Colonic mucosa (tissue), 4 donors: ENCODE results near the gene RALGPS1. TPM values are rescaled to one million over a fixed set of nuclear protein-coding genes. Genes with fewer than 3 reads are reported as not detected.
A peak's percentile ranks its signal among the peaks of the same experiment; 100 is the strongest.

ENCODE experiments used
- DNase-seq: peaks from one replicate; pipeline ENCODE4 v3.0.0-alpha.2; 2020
- H3K27ac ChIP-seq: fragments of 200-600 bp; one replicate; pipeline ENCODE4 v1.8.0; 2021
- H3K27me3 ChIP-seq: fragments of 200-600 bp; one replicate; pipeline ENCODE4 v1.8.0; 2021
- H3K36me3 ChIP-seq: fragments of 200-600 bp; one replicate; pipeline ENCODE4 v1.8.0; 2021
- H3K4me1 ChIP-seq: fragments of 200-600 bp; one replicate; pipeline ENCODE4 v1.8.0; 2021; ENCODE audit warnings: mild to moderate bottlenecking
- H3K4me3 ChIP-seq: fragments of 200-600 bp; one replicate; pipeline ENCODE4 v1.8.0; 2021
- H3K9ac ChIP-seq, 2 donors: one replicate each; pipeline ENCODE4 v1.7.0; 2013; ENCODE audit warnings: control low read depth in 2 of 2, low read depth in 2 of 2, low read length in 2 of 2
- H3K9me3 ChIP-seq: fragments of 200-600 bp; one replicate; pipeline ENCODE4 v1.8.0; 2021
- CTCF ChIP-seq: fragments of 200-600 bp; IDR thresholded peaks from one replicate; pipeline ENCODE4 v1.8.0; 2022; ENCODE audit warnings: antibody characterized with exemption, mild to moderate bottlenecking
- intact Hi-C: fragments of 100-400 bp; cut with DNase I; formaldehyde crosslinking; loops from one replicate; pipeline ENCODE4 v1.14.1; 2022
- total RNA-seq, 2 donors: library from RNA; stranded (reverse); fragmentation: NEBNext Ultra II Directional in 1 of 2; extraction: Animal tissue kit (Norgen Biotek cat#: 25700) in 1 of 2; gene quantifications; one replicate each; pipeline ENCODE4 v1.2.1, GENCODE V29; 2021
- donor health status: healthy.
- donor health status: DM: no; HTN: no; CAD: no.
- donor health status: DM: no; HTN: no; CAD: no.

RALGPS1 gene
- total RNA-seq, 2 donors from 2014 or later, result 22.6 to 27.2 TPM

GRCh38 chr9:127147251-127147650 lies 232.7 kb downstream of the RALGPS1 start:
- TF ChIP-seq CTCF, result no peak
- DNase-seq, result no peak
- H3K36me3 ChIP-seq, result no peaks in the 10 kb centered on the region
- no peaks in the 10 kb centered on the region for H3K27me3 ChIP-seq
- no peaks in the 10 kb centered on the region for H3K9me3 ChIP-seq
- H3K4me3 ChIP-seq, result no peak overlapping the region
- intact Hi-C loops, result no loop called here
- H3K27ac ChIP-seq, result no peak overlapping the region
- no peak overlapping the region for H3K9ac ChIP-seq
- no peaks in the 10 kb centered on the region for H3K4me1 ChIP-seq

- intact Hi-C loops, result no loop called here
- no peak for TF ChIP-seq CTCF
- no peaks in the 10 kb centered on the region for H3K4me1 ChIP-seq
- H3K27me3 ChIP-seq, result no peaks in the 10 kb centered on the region
- no peak overlapping the region for H3K9ac ChIP-seq
- H3K9me3 ChIP-seq, result no peaks in the 10 kb centered on the region
- H3K36me3 ChIP-seq, result no peaks in the 10 kb centered on the region
- H3K27ac ChIP-seq, result no peak overlapping the region
- DNase-seq, result no peak
- H3K4me3 ChIP-seq, result no peak overlapping the region
Measured at GRCh38 chr9:127148014-127148413, 233.4 kb downstream of the RALGPS1 start.

GRCh38 chr9:127149010-127149409 lies 234.4 kb downstream of the RALGPS1 start:
- Histone ChIP-seq H3K27me3 (no peaks in the 10 kb centered on the region), H3K27ac (no peak overlapping the region), H3K9ac (no peak overlapping the region), H3K36me3 (no peaks in the 10 kb centered on the region), H3K4me3 (no peak overlapping the region), H3K4me1 (no peaks in the 10 kb centered on the region), H3K9me3 (no peaks in the 10 kb centered on the region)
- TF ChIP-seq CTCF, result no peak
- DNase-seq, result no peak
- intact Hi-C loops, result no loop called here

- DNase-seq, result no peak
- no peaks in the 10 kb centered on the region for H3K27me3 ChIP-seq
- no peak overlapping the region for H3K9ac ChIP-seq
- H3K36me3 ChIP-seq, result no peaks in the 10 kb centered on the region
- no peak for TF ChIP-seq CTCF
- no peaks in the 10 kb centered on the region for H3K4me1 ChIP-seq
- no peak overlapping the region for H3K4me3 ChIP-seq
- intact Hi-C loops, result no loop called here
- H3K9me3 ChIP-seq, result no peaks in the 10 kb centered on the region
- H3K27ac ChIP-seq, result no peak overlapping the region
Measured at GRCh38 chr9:127149463-127150390, 235.1 kb downstream of the RALGPS1 start.

- no peak for TF ChIP-seq CTCF
Measured at GRCh38 chr9:127153501-127153900, 238.9 kb downstream of the RALGPS1 start.

More at GRCh38 chr9:127153501-127153900, 238.9 kb downstream of the RALGPS1 start:
- H3K4me3 ChIP-seq, result no peak overlapping the region
- no peak overlapping the region for H3K9ac ChIP-seq
- intact Hi-C loops, result no loop called here
- no peaks in the 10 kb centered on the region for H3K9me3 ChIP-seq
- no peaks in the 10 kb centered on the region for H3K4me1 ChIP-seq
- H3K36me3 ChIP-seq, result no peaks in the 10 kb centered on the region
- no peaks in the 10 kb centered on the region for H3K27me3 ChIP-seq
- no peak overlapping the region for H3K27ac ChIP-seq
- peak; percentile 13 for DNase-seq
